SH-SY5Y (cell line): ENCODE results near the gene LONRF2.

Experiments
- GATA2 ChIP-seq: IDR thresholded peaks from 2 replicates; pipeline ENCODE4 v1.6.1; 2011; ENCODE audit warnings: mild to moderate bottlenecking, low read depth, low read length
- GATA3 ChIP-seq: IDR thresholded peaks from 2 replicates; pipeline ENCODE4 v1.6.1; 2011; ENCODE audit warnings: low read depth, mild to moderate bottlenecking, low read length, moderate library complexity

LONRF2 gene

DNA sequence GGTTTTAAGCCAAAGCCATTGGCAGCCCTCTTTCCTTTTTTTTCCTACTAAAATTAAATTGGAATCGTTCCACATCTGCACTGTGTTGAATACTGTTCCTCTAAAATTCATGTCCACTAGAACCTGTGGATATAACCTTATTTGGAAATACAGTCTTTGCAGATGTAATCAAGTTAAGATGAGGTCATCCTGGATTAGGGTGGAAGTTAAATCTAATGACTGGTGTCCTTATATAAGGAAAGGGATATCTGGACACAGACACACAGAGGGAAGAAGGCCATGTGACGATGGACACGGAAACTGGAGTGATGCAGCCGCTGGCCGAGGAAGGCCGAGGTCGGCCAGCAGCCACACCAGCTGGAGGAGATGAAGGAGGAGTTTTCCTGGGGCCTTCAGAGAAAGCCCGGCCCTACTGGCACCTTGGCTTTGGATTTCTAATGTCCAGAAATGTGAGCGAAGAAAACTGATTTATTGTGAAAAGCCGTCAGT lies 49.4 kb downstream of the LONRF2 start:
- TF ChIP-seq GATA3, result no peak
- TF ChIP-seq GATA2, result no peak

DNA sequence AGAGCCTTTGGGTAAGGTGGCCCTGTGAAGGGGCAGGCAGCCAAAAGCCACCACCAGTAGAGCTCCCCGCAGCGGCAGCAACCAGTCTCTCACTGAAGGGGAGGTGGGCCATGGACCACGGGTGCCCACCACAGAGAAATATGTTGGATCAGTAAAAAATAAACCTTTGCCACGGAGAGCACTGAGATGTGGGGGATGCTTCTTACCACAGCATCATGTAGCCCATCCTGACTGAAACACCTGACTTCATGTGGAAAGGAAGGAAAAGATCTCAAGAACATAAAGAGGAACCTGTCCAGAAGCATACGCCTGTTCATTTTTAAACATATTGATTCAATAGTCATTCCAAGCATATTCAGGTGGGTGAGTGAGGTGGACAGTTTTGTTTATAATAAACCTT lies 51.1 kb downstream of the LONRF2 start:
- TF ChIP-seq GATA3 (no peak), GATA2 (no peak)

DNA sequence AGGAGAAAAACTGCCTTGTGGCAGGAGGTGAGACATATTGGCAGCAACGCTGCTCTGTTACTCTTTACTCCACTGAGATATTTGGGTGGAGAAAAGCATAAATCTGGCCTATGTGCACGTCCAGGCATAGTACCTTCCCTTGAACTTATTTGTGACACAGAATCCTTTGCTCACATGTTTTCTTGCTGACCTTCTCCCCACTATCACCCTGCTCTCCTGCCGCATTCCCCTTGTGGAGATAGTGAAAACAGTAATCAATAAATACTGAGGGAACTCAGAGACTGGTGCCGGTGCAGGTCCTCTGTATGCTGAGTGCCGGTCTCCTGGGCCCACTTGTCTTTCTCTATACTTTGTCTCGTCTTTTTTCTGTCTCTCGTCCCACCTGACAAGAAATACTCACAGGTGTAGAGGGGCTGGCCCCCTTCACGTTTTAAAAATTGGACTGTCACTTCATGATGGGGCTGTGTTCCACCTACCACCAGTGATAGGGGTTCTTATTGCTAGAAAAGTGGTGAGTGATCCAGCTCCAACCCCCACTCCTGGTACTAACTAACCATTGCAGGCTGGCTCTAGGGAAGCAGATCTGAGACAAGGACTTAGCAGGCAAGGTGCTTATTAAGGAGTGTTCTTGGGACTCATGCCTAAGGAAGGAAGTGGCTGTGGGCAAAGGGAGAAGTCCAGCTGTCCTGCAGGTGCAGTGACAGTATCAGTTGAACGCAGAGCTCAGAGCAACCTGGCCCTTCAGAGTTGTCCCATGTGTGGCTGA lies 51.7 kb downstream of the LONRF2 start:
- no peak for TF ChIP-seq GATA2
- no peak for TF ChIP-seq GATA3

DNA sequence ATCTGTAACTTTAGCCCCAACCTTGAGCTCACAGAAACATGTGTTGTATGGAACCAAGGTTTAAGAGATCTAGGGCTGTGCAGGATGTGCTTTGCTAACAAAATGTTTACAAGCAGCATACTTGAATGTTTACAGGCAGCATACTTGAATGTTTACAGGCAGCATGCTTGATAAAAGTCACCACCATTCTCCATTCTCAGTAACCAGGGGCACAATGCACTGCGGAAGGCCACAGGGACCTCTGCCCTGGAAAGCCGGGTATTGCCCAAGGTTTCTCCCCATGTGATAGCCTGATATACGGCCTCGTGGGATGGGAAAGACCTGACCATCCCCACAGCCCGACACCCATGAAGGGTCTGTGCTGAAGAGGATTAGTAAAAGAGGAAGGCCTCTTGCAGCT lies 52.4 kb downstream of the LONRF2 start:
- TF ChIP-seq GATA3 (no peak), GATA2 (no peak)

DNA sequence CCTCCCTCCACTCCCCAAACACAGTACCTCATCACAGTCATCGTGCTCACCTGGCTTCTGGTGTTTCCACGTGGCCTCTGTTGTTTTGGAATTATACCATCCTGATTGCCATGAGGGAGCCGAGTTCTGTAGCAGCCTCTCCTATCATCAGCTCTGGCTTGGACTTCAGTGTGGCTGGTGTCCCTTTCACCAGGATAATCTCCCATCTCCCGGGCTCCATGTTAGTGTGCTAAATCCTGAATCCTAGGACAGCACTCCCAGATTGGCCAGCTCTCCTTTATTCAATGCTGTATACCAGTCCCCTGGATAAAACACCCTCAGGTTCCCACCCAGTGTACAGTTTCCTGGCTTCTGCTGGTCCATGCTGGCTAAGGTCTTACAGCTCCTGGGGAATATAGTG lies 53.3 kb downstream of the LONRF2 start:
- TF ChIP-seq GATA2 (no peak), GATA3 (no peak)

DNA sequence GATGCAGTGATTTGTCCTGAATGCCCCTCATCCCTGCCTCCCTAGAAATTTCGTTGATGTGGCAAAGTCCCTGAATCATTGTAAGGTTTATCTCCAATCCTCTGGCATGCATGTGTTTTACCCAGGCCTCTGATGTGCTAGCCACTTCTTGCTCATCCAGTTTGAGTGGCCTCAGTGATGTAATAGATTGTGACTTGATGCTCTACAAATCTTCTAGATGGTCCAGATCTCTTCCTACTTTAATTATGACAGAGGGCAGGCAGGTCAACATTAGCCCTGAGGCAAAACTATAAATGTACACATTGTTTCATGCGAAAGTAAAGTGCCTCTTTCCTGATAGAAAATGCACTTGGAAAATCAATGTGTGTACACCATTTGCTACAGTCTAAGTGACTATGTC lies 54.5 kb downstream of the LONRF2 start:
- TF ChIP-seq GATA3 (no peak), GATA2 (no peak)

DNA sequence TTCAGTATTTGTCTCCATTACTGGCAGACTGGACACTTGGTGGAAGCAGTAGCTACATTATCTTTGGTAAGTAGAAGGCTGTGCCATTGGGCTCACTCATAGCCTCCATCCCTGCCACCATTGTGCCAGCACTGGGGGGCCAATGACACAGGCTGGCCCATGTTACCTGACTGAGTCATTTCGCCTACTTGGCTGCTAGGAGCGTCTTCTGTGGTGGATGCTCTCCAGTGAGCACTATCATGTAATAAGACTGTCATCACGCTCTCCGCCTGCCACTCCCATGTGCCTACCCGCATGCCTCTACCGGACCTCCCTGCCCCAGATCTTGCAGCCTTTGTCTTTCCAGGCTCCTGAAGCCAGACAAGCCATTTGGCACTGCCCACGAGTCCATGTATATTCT lies 56.2 kb downstream of the LONRF2 start:
- TF ChIP-seq GATA2 (no peak), GATA3 (no peak)

DNA sequence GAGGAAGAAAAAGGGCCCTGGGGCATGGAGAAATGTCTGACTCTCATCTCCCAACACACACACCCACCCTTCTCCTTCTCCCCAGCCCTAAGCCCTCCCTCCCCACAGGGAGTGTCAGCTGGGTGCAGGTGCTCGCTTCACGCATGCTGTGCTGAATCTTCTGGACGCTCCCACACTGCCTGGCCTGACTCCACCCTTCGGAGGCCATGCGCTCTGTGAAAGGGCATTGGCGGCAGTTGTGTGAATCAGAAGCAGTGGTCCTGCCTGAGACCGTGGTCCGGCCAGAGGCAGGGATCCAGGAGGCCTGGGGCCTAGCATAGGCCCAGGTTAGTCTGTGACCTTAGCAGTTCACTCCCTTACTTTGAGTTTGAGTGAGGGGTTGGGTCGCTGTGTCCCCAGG lies 57.1 kb downstream of the LONRF2 start:
- TF ChIP-seq GATA2 (no peak), GATA3 (no peak)

DNA sequence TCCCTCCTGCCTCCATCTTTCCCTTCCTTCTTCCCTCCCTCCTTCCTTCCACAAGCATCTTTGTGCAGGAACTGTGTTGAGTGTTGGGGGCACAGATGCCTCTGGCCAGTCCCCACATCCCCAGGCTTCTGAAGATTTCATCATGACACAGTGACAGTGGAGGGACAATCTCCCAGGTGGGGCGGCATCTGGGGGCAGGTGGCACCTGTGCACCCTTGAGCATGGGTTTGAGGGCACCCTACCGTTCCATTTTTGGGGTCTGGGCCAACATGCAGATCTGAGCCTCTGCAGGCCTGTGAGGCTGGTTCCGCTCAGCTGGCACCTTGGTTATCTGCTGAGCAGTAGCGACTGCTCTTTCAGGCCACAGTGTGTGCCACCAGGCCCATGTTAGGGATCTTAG lies 57.6 kb downstream of the LONRF2 start:
- TF ChIP-seq GATA2, result no peak
- no peak for TF ChIP-seq GATA3

DNA sequence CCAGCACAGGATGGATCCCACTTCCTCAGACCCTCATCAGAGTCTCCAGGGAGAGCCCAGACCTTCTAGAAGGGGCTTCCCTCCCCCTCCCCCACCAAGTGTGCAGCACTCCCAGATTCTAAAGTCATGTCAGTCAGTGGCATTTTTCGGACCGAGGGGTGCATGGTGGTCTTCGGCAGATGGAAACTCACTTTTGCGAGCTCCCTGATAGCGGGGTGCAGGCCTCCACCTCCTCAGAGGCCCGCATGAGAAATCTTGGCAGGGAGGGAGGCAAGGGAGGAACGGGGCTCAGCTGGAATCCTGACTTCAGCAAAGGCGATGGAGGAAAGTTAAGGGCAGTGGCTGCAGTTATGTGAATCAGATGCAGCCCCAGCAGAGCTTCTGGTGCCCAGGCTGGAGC lies 58.2 kb downstream of the LONRF2 start:
- TF ChIP-seq GATA2 (no peak), GATA3 (no peak)

DNA sequence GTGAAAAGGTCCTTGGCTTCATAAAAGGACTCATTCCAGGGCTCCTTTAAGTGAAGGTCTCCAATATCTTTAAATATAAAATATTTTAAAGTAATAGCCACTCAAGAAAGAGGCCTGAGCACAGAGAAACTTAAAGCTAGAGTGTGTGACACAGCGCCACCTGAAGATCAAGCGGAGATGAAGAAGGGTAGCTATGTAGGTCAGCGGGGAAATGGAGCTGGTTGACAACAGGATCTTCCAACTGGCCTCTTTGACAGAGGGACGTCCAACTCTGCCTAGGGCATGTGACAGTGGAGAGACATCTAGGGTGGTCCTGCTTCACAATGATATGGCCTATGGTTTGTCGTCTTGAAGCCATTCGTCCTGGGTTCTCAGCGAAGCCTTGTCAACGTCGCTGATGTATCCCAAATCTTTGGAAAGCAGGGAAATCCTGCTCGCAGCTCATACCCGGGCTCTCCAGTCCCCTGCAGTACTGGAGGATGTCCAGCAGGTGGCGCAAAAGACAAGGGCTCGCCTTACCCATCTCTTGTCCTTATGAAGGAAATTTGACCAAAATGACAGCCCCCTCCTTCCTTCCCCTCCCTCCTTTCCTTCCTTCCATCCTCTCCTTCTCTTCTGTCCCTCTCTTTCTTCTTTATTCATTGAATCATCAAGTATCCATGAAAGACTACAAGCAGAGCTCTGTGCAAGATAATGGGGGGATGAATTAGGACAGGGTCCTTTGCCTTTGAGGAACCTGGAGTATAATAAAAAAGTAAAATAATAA lies 59.6 kb downstream of the LONRF2 start:
- TF ChIP-seq GATA3, result no peak
- no peak for TF ChIP-seq GATA2

DNA sequence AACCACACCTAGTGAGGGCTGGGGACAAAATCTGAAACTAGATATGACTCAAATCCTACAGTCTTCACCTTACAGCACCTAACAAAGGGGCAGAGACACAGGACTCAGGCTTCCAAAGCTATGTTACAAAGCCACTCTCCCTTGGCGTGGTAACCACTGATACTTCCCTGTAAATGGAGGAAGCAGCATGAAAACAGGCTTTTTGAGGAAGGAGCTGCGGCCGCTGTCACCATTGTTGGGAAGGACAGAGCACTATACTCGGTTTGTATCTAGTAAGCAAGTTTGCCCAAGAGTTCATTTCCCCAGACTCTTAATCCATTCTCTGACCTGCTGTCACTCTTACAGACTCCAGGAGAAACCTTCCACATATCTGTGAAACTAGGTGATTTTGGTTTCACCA lies 60.3 kb downstream of the LONRF2 start:
- TF ChIP-seq GATA2, result no peak
- TF ChIP-seq GATA3, result no peak

DNA sequence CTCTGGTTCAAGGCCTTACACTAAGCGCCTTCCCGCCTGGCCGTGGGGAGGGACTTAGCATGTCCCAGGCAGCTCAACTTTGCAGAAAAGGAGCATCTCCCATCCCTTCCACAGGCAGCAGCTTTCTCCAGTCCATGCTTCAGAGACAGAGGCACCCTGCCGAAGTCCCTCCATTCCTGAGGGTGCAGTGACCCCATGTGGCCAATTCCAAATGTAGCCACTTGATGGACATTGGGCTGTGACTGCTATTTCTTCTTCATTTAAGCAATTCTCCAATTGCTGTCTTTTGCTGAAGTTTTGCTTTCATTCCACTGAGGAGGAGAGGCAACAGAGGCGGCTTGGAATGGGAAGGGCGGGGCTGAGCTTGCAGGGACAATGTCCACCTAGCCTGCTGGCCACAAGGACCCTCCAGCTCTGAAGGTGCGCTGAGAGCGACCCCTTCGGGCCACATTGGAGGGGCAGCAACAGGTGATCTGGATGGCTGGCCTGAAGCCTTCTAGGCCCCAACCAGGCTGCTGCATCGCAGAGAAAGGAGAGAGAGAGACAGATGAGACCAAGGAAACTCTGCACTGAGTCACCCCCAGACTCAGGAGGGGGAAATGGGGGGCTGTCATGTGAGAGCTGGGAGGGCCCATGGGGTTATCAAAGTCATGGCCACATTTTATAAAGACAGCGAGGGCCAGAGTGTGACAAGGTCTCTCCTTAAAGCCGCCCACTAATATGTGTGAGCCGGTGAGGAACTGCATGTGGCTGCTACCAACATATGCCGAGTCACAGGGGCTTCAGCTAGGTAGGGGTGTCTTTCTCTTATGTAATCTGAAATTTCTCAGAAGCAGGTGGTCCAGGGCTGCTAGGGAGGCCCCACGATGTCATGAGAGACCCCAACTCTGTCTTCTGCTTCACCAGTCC lies 61.3 kb downstream of the LONRF2 start:
- no peak for TF ChIP-seq GATA3
- TF ChIP-seq GATA2, result no peak

DNA sequence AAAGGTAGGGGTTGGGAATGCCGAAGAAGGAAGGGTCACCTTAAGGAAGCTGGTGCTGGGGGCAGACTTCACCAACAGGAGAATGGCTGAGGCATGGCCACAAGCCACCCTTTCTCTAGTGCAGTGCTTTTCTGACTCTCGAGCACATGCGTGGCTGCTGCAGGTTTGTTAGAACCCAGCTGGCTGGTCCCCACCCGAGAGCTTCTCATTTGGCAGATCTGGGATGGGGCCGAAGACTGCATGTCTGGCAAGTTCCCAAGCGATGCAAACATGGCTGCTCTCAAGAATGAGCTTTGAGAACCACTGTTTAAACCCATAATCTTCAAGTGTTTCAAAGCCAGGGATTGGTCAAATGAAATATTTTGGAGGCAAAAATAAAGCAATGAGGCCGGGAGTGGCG lies 63.2 kb downstream of the LONRF2 start:
- TF ChIP-seq GATA3, result no peak
- TF ChIP-seq GATA2, result no peak
